ENCODE results near the gene NUP188. TPM values are rescaled to one million over a fixed set of nuclear protein-coding genes. Genes with fewer than 3 reads are reported as not detected.

The NUP188 gene
- total and polyA plus RNA-seq, 2 donors (not counting 3 experiments of a cell fraction or from before 2014, with no cell fraction given), result 62.7 to 66.2 TPM

DNA sequence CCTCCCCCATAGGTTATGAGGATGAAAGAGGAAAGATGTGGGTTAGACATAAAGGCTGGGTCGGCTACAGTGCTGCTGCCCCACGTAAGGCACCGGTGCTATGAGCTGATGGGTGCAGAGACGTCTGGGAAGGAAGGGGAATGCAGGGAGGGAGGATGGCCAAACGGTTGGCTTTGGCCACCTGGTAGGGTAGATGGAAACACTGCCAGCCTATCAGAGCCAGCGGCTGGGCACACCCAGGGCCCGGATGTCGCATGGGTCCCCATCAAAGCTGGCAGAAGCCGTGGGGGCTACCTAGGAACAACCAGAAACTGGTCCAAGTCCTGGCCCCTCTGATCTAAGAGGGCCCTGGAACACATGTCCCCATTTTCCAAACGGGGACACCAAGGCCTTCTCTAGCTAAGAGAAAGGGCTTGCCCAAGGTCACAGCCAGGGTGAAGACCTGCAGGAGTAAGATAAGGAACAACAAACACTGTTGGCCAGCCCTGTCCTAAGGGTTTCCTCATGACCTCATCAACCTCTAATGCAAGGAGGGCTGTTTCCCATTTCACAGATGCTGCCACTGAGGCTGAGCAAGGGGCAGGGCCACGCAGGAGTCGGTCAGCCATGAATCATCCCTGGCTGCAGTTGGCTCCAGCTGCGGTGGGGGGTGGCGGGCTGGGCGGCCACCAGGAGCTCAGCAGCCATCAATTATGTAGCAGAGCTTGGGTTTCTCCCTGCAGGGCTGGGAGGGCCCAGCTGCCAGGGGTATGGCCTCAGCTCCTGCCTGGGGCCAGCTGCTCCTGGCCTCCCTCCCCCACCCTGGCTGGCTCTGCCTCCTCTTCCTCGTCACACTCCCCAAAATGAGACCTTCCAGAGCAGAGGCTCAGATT lies 75.8 kb downstream of the NUP188 start:
- TF ChIP-seq FOS (IDR thresholded peaks at IDR 0.05; ENCODE audit: borderline replicate concordance, insufficient read depth, low read length), result no peak
- no peak for TF ChIP-seq POLR2A (IDR thresholded peaks at IDR 0.05; ENCODE audit: low read depth, low read length)
- no peak for TF ChIP-seq POLR2AphosphoS5 (IDR thresholded peaks at IDR 0.05; ENCODE audit: insufficient read depth, low read depth, low read length)
- no peak for TF ChIP-seq GATA2 (IDR thresholded peaks at IDR 0.05; ENCODE audit: insufficient read depth, insufficient read length, low read depth, low read length)
- no peak for TF ChIP-seq CTCF (IDR thresholded peaks at IDR 0.05; ENCODE audit: extremely low read depth in 1 of 2, insufficient read depth in 1 of 2, low read depth in 1 of 2, low read length in 2 of 2)
- no peak for TF ChIP-seq EZH2 (IDR thresholded peaks at IDR 0.05; ENCODE audit: borderline replicate concordance, low read depth, low read length, severe bottlenecking)
- TF ChIP-seq MYC (IDR thresholded peaks at IDR 0.05; ENCODE audit: low read depth, low read length), result no peak
- Histone ChIP-seq H3K9me1 (replicated peaks; ENCODE audit: control insufficient read depth, extremely low read depth, insufficient read depth, low read length) (no peaks in the 10 kb centered on the region), H2AFZ (ENCODE audit: low read depth, low read length) (no peak overlapping the region), H3K9me3 (replicated peaks; ENCODE audit: control insufficient read depth, insufficient read depth, low read length) (no peaks in the 10 kb centered on the region), H3K36me3 (ENCODE audit: control insufficient read depth in 2 of 2, extremely low read depth in 1 of 2, insufficient read depth in 2 of 2, low read length in 2 of 2) (no peaks in the 10 kb centered on the region), H3K4me1 (ENCODE audit: control insufficient read depth, extremely low read depth, insufficient read depth, low read length) (peaks cover 7% of the 10 kb centered on the region), H3K27ac (ENCODE audit: insufficient read depth, low read depth, low read length) (no peak overlapping the region), H3K27me3 (ENCODE audit: control insufficient read depth in 2 of 2, insufficient read depth in 2 of 2, low read length in 2 of 2) (no peaks in the 10 kb centered on the region), H3K4me3 (replicated peaks in 1 of 3; ENCODE audit: insufficient read depth in 1 of 3, low read depth in 1 of 3, low read length in 3 of 3) (no peak overlapping the region), H3K79me2 (ENCODE audit: control insufficient read depth, insufficient read depth, low read length) (peaks cover 27% of the 10 kb centered on the region), H4K20me1 (replicated peaks; ENCODE audit: control insufficient read depth, extremely low read depth, insufficient read depth, low read length) (no peaks in the 10 kb centered on the region), H3K9ac (replicated peaks; ENCODE audit: extremely low read depth, insufficient read depth, low read length) (no peak overlapping the region), H3K4me2 (ENCODE audit: insufficient read depth, low read length) (no peak overlapping the region)
- CTCF ChIA-PET, result interaction anchor here (0.8 to 2.5 kb wide), 3 partner anchors 16 to 193 kb away, joined by 3 to 8 read pairs (median 3); partner anchors contain the start of gene SPOUT1
- POLR2A ChIA-PET, result no interaction called here
- dilution Hi-C loops (cut with MboI; ENCODE audit: extremely low pct_ligation_motif_present, low sequenced_read_pairs) (no loop called here), intact Hi-C loops (cut with micrococcal nuclease) (loop anchor here (2.0 to 10.0 kb wide), 2 partner anchors 24 to 288 kb away; no protein-coding TSS in a partner anchor)
- no TSS peak for BruUV-seq (replicated peaks)
- DNase-seq (ENCODE audit: low read depth, low spot score), result no peak
- FAIRE-seq, result no peak

Measured in endothelial cell of umbilical vein (primary cell).